Activated T-helper 2 cell treated with anti-CD3 and anti-CD28 coated beads, Interferon-gamma antibody, Interleukin-2, Interleukin-4, amounts not matched to agents 10 μg/mL and 5 μg/mL and 100 μg/mL, durations not matched to agents 14 hours and 24 hours and 36 hours (primary cell): ENCODE measurements around the gene REEP1. TPM values are rescaled to one million over a fixed set of nuclear protein-coding genes. Genes with fewer than 3 reads are reported as not detected.
A peak's percentile ranks its signal among the peaks of the same experiment; 100 is the strongest.

ENCODE experiments used
- DNase-seq: peaks from one replicate; pipeline ENCODE4 v3.0.0; 2021; ENCODE audit warnings: low spot score
- H3K27ac Mint-ChIP-seq: one replicate; pipeline ENCODE4 v1.8.0; 2021; ENCODE audit warnings: mixed read lengths
- H3K27me3 Mint-ChIP-seq: one replicate; pipeline ENCODE4 v1.8.0; 2021; ENCODE audit warnings: low read depth, mixed read lengths
- H3K36me3 Mint-ChIP-seq: one replicate; pipeline ENCODE4 v1.8.0; 2021; ENCODE audit warnings: low read depth, mixed read lengths
- H3K4me1 Mint-ChIP-seq: one replicate; pipeline ENCODE4 v1.8.0; 2021; ENCODE audit warnings: low read depth, mixed read lengths
- H3K4me3 Mint-ChIP-seq: one replicate; pipeline ENCODE4 v1.8.0; 2021; ENCODE audit warnings: low read depth, mild to moderate bottlenecking, moderate library complexity, mixed read lengths
- H3K9me3 Mint-ChIP-seq: one replicate; pipeline ENCODE4 v1.8.0; 2021; ENCODE audit warnings: mixed read lengths
- intact Hi-C: fragments of 100-400 bp; cut with micrococcal nuclease; formaldehyde crosslinking; loops from one replicate; pipeline ENCODE4 v1.15.1; 2023
- total RNA-seq: library from RNA; stranded (reverse); gene quantifications from 2 replicates; pipeline ENCODE4 v1.2.3, GENCODE V29; 2022

REEP1 gene
- total RNA-seq, 1 donor from 2014 or later: 0.71 TPM

GRCh38 chr2:86284401-86284841, 53.0 kb downstream of the REEP1 start:
- Mint-ChIP-seq H3K36me3 (no peaks in the 10 kb centered on the region), H3K4me1 (no peaks in the 10 kb centered on the region), H3K9me3 (no peaks in the 10 kb centered on the region), H3K27ac (no peak overlapping the region), H3K27me3 (peaks cover 22% of the 10 kb centered on the region), H3K4me3 (no peak overlapping the region)
- DNase-seq: no peak
- intact Hi-C loops: no loop called here

- H3K4me3 Mint-ChIP-seq: no peak overlapping the region
- H3K27ac Mint-ChIP-seq: no peak overlapping the region
- H3K9me3 Mint-ChIP-seq: no peaks in the 10 kb centered on the region
- H3K36me3 Mint-ChIP-seq: no peaks in the 10 kb centered on the region
- H3K4me1 Mint-ChIP-seq: peaks cover 4% of the 10 kb centered on the region
- no peak for DNase-seq
- peaks cover 21% of the 10 kb centered on the region for H3K27me3 Mint-ChIP-seq
- intact Hi-C loops: no loop called here
These were observed 53.9 kb downstream of the REEP1 start for GRCh38 chr2:86283411-86284030.

- Mint-ChIP-seq H3K4me1 (peaks cover 4% of the 10 kb centered on the region), H3K36me3 (no peaks in the 10 kb centered on the region), H3K27ac (no peak overlapping the region), H3K4me3 (no peak overlapping the region), H3K27me3 (peaks cover 15% of the 10 kb centered on the region), H3K9me3 (no peaks in the 10 kb centered on the region)
- no peak for DNase-seq
- intact Hi-C loops: no loop called here
These were observed 56.2 kb downstream of the REEP1 start for GRCh38 chr2:86281066-86281700.

- no peak for DNase-seq
- H3K4me3 Mint-ChIP-seq: no peak overlapping the region
- intact Hi-C loops: no loop called here
- no peak overlapping the region for H3K27ac Mint-ChIP-seq
- H3K27me3 Mint-ChIP-seq: peaks cover 12% of the 10 kb centered on the region
- H3K36me3 Mint-ChIP-seq: no peaks in the 10 kb centered on the region
- H3K4me1 Mint-ChIP-seq: peaks cover 6% of the 10 kb centered on the region
- no peaks in the 10 kb centered on the region for H3K9me3 Mint-ChIP-seq
These were observed 57.2 kb downstream of the REEP1 start for GRCh38 chr2:86280191-86280667.

GRCh38 chr2:86275962-86276361, 61.5 kb downstream of the REEP1 start:
- Mint-ChIP-seq H3K27ac (no peak overlapping the region), H3K36me3 (peaks cover 15% of the 10 kb centered on the region), H3K4me1 (peaks cover 18% of the 10 kb centered on the region), H3K9me3 (peaks cover 25% of the 10 kb centered on the region), H3K27me3 (peaks cover 7% of the 10 kb centered on the region), H3K4me3 (no peak overlapping the region)
- intact Hi-C loops: no loop called here
- no peak for DNase-seq

- Mint-ChIP-seq H3K4me1 (peaks cover 18% of the 10 kb centered on the region), H3K9me3 (peaks cover 30% of the 10 kb centered on the region), H3K27ac (no peak overlapping the region), H3K4me3 (no peak overlapping the region), H3K36me3 (peaks cover 18% of the 10 kb centered on the region), H3K27me3 (peaks cover 7% of the 10 kb centered on the region)
- intact Hi-C loops: no loop called here
- no peak for DNase-seq
These were observed 62.0 kb downstream of the REEP1 start for GRCh38 chr2:86275384-86275799.

GRCh38 chr2:86274918-86275275, 62.5 kb downstream of the REEP1 start:
- Mint-ChIP-seq H3K36me3 (peaks cover 18% of the 10 kb centered on the region), H3K4me1 (peaks cover 18% of the 10 kb centered on the region), H3K9me3 (peaks cover 33% of the 10 kb centered on the region), H3K27ac (no peak overlapping the region), H3K4me3 (no peak overlapping the region), H3K27me3 (peaks cover 7% of the 10 kb centered on the region)
- no peak for DNase-seq
- intact Hi-C loops: no loop called here

GRCh38 chr2:86274265-86274917, 63.0 kb downstream of the REEP1 start:
- peaks cover 18% of the 10 kb centered on the region for H3K36me3 Mint-ChIP-seq
- no peak for DNase-seq

GRCh38 chr2:86272111-86272510, 65.3 kb downstream of the REEP1 start:
- Mint-ChIP-seq H3K36me3 (peaks cover 18% of the 10 kb centered on the region), H3K27ac (peak overlapping the region; percentile 38), H3K4me3 (no peak overlapping the region), H3K9me3 (peaks cover 51% of the 10 kb centered on the region), H3K4me1 (peaks cover 14% of the 10 kb centered on the region), H3K27me3 (peaks cover 11% of the 10 kb centered on the region)
- intact Hi-C loops: no loop called here
- DNase-seq: no peak

More at GRCh38 chr2:86274265-86274917, 63.0 kb downstream of the REEP1 start:
- intact Hi-C loops: no loop called here
- Mint-ChIP-seq H3K4me3 (no peak overlapping the region), H3K27ac (peak overlapping the region; percentile 50), H3K9me3 (peaks cover 36% of the 10 kb centered on the region), H3K27me3 (peaks cover 7% of the 10 kb centered on the region), H3K4me1 (peaks cover 18% of the 10 kb centered on the region)

- Mint-ChIP-seq H3K36me3 (peaks cover 18% of the 10 kb centered on the region), H3K4me3 (no peak overlapping the region), H3K27me3 (peaks cover 8% of the 10 kb centered on the region), H3K4me1 (peaks cover 14% of the 10 kb centered on the region), H3K9me3 (peaks cover 51% of the 10 kb centered on the region), H3K27ac (no peak overlapping the region)
- intact Hi-C loops: no loop called here
- DNase-seq: no peak
These were observed 66.2 kb downstream of the REEP1 start for GRCh38 chr2:86271248-86271647.

- no peak for DNase-seq
- intact Hi-C loops: no loop called here
- Mint-ChIP-seq H3K9me3 (peaks cover 10% of the 10 kb centered on the region), H3K36me3 (no peaks in the 10 kb centered on the region), H3K4me3 (no peak overlapping the region), H3K27me3 (peaks cover 6% of the 10 kb centered on the region), H3K27ac (no peak overlapping the region), H3K4me1 (no peaks in the 10 kb centered on the region)
These were observed 73.5 kb downstream of the REEP1 start for GRCh38 chr2:86263956-86264355.

GRCh38 chr2:86260978-86261377, 76.4 kb downstream of the REEP1 start:
- Mint-ChIP-seq H3K4me3 (no peak overlapping the region), H3K9me3 (no peaks in the 10 kb centered on the region), H3K36me3 (no peaks in the 10 kb centered on the region), H3K4me1 (no peaks in the 10 kb centered on the region), H3K27ac (no peak overlapping the region), H3K27me3 (no peaks in the 10 kb centered on the region)
- DNase-seq: no peak
- intact Hi-C loops: no loop called here

- intact Hi-C loops: no loop called here
- no peak overlapping the region for H3K4me3 Mint-ChIP-seq
- no peaks in the 10 kb centered on the region for H3K4me1 Mint-ChIP-seq
- H3K27ac Mint-ChIP-seq: no peak overlapping the region
- no peaks in the 10 kb centered on the region for H3K9me3 Mint-ChIP-seq
- H3K27me3 Mint-ChIP-seq: no peaks in the 10 kb centered on the region
- H3K36me3 Mint-ChIP-seq: no peaks in the 10 kb centered on the region
- no peak for DNase-seq
These were observed 79.3 kb downstream of the REEP1 start for GRCh38 chr2:86258106-86258505.
